NAMALWA (cell line): Measurements from ENCODE around the gene TSPAN33.
A peak's percentile ranks its signal among the peaks of the same experiment; 100 is the strongest.

ENCODE experiments used
- DNase-seq: peaks from one replicate; pipeline ENCODE4 v3.0.0-alpha.2; 2015; ENCODE audit warnings: low spot score

Gene TSPAN33

GRCh38 chr7:129136887-129137642, 7.4 kb upstream of the TSPAN33 start:
- DNase-seq: peak; percentile 53

GRCh38 chr7:129143724-129144094, 798 bp upstream of the TSPAN33 start:
- no peak for DNase-seq

GRCh38 chr7:129144834-129145668, 544 bp downstream of the TSPAN33 start:
- DNase-seq: peak; percentile 41

GRCh38 chr7:129146237-129146979, 1.9 kb downstream of the TSPAN33 start:
- DNase-seq: peak; percentile 63

- no peak for DNase-seq
These were observed 3.2 kb downstream of the TSPAN33 start for GRCh38 chr7:129147731-129148130.

GRCh38 chr7:129149511-129149910, 5.0 kb downstream of the TSPAN33 start:
- no peak for DNase-seq

- no peak for DNase-seq
These were observed 5.9 kb downstream of the TSPAN33 start for GRCh38 chr7:129150199-129150996.

GRCh38 chr7:129157651-129158050, 13.1 kb downstream of the TSPAN33 start:
- DNase-seq: no peak

GRCh38 chr7:129159539-129159938, 15.0 kb downstream of the TSPAN33 start:
- no peak for DNase-seq

- peak; percentile 48 for DNase-seq
These were observed 15.8 kb downstream of the TSPAN33 start for GRCh38 chr7:129160161-129160905.

GRCh38 chr7:129161524-129162225, 17.2 kb downstream of the TSPAN33 start:
- DNase-seq: no peak

- no peak for DNase-seq
These were observed 18.2 kb downstream of the TSPAN33 start for GRCh38 chr7:129162732-129163131.

- peak; percentile 81 for DNase-seq
These were observed 19.5 kb downstream of the TSPAN33 start for GRCh38 chr7:129163875-129164544.

- no peak for DNase-seq
These were observed 22.2 kb downstream of the TSPAN33 start for GRCh38 chr7:129166745-129167144.

GRCh38 chr7:129167817-129168216, 23.3 kb downstream of the TSPAN33 start:
- no peak for DNase-seq

- DNase-seq: no peak
These were observed 23.9 kb downstream of the TSPAN33 start for GRCh38 chr7:129168231-129169021.

- DNase-seq: no peak
These were observed 24.7 kb downstream of the TSPAN33 start for GRCh38 chr7:129169171-129169671.

- DNase-seq: no peak
These were observed 25.4 kb downstream of the TSPAN33 start for GRCh38 chr7:129169686-129170440.
